HG03520 (cell line): ENCODE data around the gene ARVCF.
"Not testable (repeated sequence)": the region's sequence is repeated elsewhere in the genome, so short reads cannot be mapped to it uniquely, and the experiment has no call there.

ENCODE experiments used
- ATAC-seq: cut with Tn5 transposase; IDR thresholded peaks from one replicate; pipeline ENCODE4 v1.9.1; 2021; ENCODE audit warnings: mild to moderate bottlenecking, moderate library complexity; ENCODE audit not compliant: unreplicated experiment

The ARVCF gene

GRCh38 chr22:19940536-19941364 is 75.9 kb downstream of the ARVCF start:
- ATAC-seq, result no peak

- no peak for ATAC-seq
These were observed 78.8 kb downstream of the ARVCF start for GRCh38 chr22:19937616-19938473.

- ATAC-seq, result no peak
These were observed 80.1 kb downstream of the ARVCF start for GRCh38 chr22:19936513-19936912.

- not testable (repeated sequence) for ATAC-seq
These were observed 81.4 kb downstream of the ARVCF start for GRCh38 chr22:19935123-19935718.

- ATAC-seq, result no peak
These were observed 83.0 kb downstream of the ARVCF start for GRCh38 chr22:19933341-19934241.

- no peak for ATAC-seq
These were observed 84.0 kb downstream of the ARVCF start for GRCh38 chr22:19932367-19933206.

- ATAC-seq, result no peak
These were observed 85.1 kb downstream of the ARVCF start for GRCh38 chr22:19931514-19931913.

- ATAC-seq, result no peak
These were observed 85.8 kb downstream of the ARVCF start for GRCh38 chr22:19930551-19931486.

GRCh38 chr22:19929586-19930550 is 86.8 kb downstream of the ARVCF start:
- ATAC-seq, result no peak

- no peak for ATAC-seq
These were observed 88.4 kb downstream of the ARVCF start for GRCh38 chr22:19928207-19928606.

- ATAC-seq, result no peak
These were observed 88.9 kb downstream of the ARVCF start for GRCh38 chr22:19927696-19928095.

- ATAC-seq, result not testable (repeated sequence)
These were observed 90.6 kb downstream of the ARVCF start for GRCh38 chr22:19926028-19926427.

GRCh38 chr22:19923914-19924513 is 92.6 kb downstream of the ARVCF start:
- no peak for ATAC-seq

GRCh38 chr22:19921544-19922081 is 95.0 kb downstream of the ARVCF start:
- ATAC-seq, result no peak
